ENCODE data around the gene SLC45A2. TPM values are rescaled to one million over a fixed set of nuclear protein-coding genes. Genes with fewer than 3 reads are reported as not detected.

Gene SLC45A2
- total RNA-seq, 2 experiments from 2014 or later: not detected

DNA sequence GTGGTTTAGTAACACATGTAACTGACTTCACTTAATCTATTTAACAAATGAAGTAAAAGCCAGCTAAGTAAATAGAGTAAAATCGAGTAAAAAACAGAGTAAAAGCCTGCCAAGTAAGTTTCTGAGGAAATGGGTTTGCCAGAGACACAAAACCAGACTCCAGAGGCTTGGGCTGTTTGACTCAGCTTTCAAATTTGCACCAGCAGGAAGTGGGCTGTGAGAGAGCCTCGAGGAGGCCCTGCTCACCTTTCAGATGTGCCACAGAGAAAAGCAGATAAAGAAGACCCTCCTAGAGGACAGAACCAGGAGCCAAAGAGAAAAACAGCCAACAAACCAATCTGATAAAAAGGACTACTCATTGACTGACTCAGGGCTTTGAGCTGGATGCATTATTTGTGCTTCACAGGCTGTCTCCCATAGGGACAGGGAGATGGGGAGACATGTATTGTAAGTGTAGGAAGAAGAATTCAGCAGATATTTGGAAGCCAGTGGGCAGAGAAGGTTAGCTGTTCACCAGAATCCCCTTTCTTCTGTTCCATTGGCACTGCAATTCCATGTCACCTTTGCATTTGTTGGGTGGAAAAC, 37.7 kb upstream of the SLC45A2 start:
- no peaks in the 10 kb centered on the region for H3K9me3 ChIP-seq (ENCODE audit: control insufficient read depth in 1 of 2, insufficient read depth in 1 of 2, low read length in 2 of 2)
- no peak overlapping the region for H3K27ac ChIP-seq (ENCODE audit: low read depth in 1 of 2, low read length in 2 of 2)
- peak overlapping the region; percentile 82 for H3K27ac Mint-ChIP-seq
- H3K9me3 Mint-ChIP-seq: no peaks in the 10 kb centered on the region
- POLR2A ChIA-PET: interaction anchor here (1.3 kb wide), 1 partner anchor 14 kb away, joined by 15 read pairs; the partner anchor contains the start of gene AMACR
- ATAC-seq (ENCODE audit: poor library complexity): peak; percentile 46
- H3K36me3 Mint-ChIP-seq (ENCODE audit: low read depth): peaks cover 40% of the 10 kb centered on the region
- H3K27me3 ChIP-seq (ENCODE audit: control insufficient read depth in 1 of 2, insufficient read depth in 2 of 2, low read length in 2 of 2): no peaks in the 10 kb centered on the region
- intact Hi-C loops (cut with DNase I, micrococcal nuclease): no loop called here
- peaks cover 10% of the 10 kb centered on the region for H3K36me3 ChIP-seq (ENCODE audit: insufficient read depth, low read length)
- CTCF ChIA-PET: no interaction called here
- H3K4me3 Mint-ChIP-seq: no peak overlapping the region
- no peak overlapping the region for H3K4me3 ChIP-seq (ENCODE audit: low read length)
- H3K4me1 ChIP-seq (ENCODE audit: insufficient read depth, low read length): peaks cover 7% of the 10 kb centered on the region
- TF ChIP-seq, protein P1, sequence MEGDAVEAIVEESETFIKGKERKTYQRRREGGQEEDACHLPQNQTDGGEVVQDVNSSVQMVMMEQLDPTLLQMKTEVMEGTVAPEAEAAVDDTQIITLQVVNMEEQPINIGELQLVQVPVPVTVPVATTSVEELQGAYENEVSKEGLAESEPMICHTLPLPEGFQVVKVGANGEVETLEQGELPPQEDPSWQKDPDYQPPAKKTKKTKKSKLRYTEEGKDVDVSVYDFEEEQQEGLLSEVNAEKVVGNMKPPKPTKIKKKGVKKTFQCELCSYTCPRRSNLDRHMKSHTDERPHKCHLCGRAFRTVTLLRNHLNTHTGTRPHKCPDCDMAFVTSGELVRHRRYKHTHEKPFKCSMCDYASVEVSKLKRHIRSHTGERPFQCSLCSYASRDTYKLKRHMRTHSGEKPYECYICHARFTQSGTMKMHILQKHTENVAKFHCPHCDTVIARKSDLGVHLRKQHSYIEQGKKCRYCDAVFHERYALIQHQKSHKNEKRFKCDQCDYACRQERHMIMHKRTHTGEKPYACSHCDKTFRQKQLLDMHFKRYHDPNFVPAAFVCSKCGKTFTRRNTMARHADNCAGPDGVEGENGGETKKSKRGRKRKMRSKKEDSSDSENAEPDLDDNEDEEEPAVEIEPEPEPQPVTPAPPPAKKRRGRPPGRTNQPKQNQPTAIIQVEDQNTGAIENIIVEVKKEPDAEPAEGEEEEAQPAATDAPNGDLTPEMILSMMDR (IDR thresholded peaks at IDR 0.05): no peak
- peaks cover 25% of the 10 kb centered on the region for H3K4me1 Mint-ChIP-seq (ENCODE audit: low read depth)
- no peaks in the 10 kb centered on the region for H3K27me3 Mint-ChIP-seq
- DNase-seq: peak in 3 of 14 experiments; percentile 15 to 41 (median 21)

DNA sequence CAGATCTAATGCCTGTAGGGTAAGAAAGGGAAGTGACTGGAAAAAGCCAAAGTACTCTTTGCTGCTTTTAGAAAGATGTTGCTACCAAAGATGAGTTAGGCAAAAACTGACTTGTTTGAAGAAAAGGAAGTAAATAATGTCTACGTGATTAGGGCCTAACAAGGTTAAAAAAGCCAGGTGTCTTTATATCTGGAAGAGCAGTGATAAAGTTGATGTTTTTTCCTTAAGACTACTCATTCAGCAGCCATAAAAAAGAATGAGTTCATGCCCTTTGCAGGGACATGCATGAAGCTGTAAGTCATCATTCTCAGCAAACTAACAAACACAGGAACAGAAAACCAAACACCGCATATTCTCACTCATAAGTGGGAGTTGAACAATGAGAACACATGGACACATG, 36.8 kb upstream of the SLC45A2 start:
- H3K27ac ChIP-seq (ENCODE audit: low read depth in 1 of 2, low read length in 2 of 2): no peak overlapping the region
- peaks cover 10% of the 10 kb centered on the region for H3K36me3 ChIP-seq (ENCODE audit: insufficient read depth, low read length)
- TF ChIP-seq, protein P1 (IDR thresholded peaks at IDR 0.05): no peak
- POLR2A ChIA-PET: interaction anchor here (0.9 to 1.3 kb wide), 2 partner anchors 13 kb away, joined by 6 to 15 read pairs; partner anchors contain the start of gene AMACR
- H3K9me3 ChIP-seq (ENCODE audit: control insufficient read depth in 1 of 2, insufficient read depth in 1 of 2, low read length in 2 of 2): no peaks in the 10 kb centered on the region
- H3K4me3 ChIP-seq (ENCODE audit: low read length): no peak overlapping the region
- no peaks in the 10 kb centered on the region for H3K27me3 Mint-ChIP-seq
- intact Hi-C loops (cut with DNase I, micrococcal nuclease): no loop called here
- no peaks in the 10 kb centered on the region for H3K9me3 Mint-ChIP-seq
- H3K27me3 ChIP-seq (ENCODE audit: control insufficient read depth in 1 of 2, insufficient read depth in 2 of 2, low read length in 2 of 2): no peaks in the 10 kb centered on the region
- H3K36me3 Mint-ChIP-seq (ENCODE audit: low read depth): peaks cover 40% of the 10 kb centered on the region
- peaks cover 25% of the 10 kb centered on the region for H3K4me1 Mint-ChIP-seq (ENCODE audit: low read depth)
- DNase-seq (no peak), ATAC-seq (ENCODE audit: poor library complexity) (no peak)
- peaks cover 7% of the 10 kb centered on the region for H3K4me1 ChIP-seq (ENCODE audit: insufficient read depth, low read length)
- H3K27ac Mint-ChIP-seq: peak overlapping the region; percentile 82
- H3K4me3 Mint-ChIP-seq: no peak overlapping the region
- CTCF ChIA-PET: no interaction called here

DNA sequence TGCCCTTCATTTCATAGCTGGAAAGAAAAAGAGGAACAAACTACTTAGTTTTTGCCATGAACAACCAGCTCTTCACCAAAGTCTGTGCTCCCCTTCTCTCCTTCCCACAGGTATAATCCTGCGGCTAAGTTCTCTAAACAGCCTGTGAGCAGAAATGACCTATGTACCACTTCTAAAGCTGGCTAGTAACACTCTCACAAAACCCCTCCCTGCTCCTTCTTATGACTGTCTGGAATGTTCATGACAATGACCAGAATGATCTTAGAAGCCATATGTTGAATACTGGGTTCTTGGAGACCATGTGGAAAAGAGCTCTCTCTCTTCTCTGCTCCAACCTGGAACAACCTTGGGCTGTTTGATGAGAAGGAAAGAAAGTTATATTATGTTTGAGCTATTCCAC, 36.2 kb upstream of the SLC45A2 start:
- CTCF ChIA-PET: no interaction called here
- ATAC-seq (ENCODE audit: poor library complexity) (no peak), DNase-seq (no peak)
- TF ChIP-seq, protein P1 (IDR thresholded peaks at IDR 0.05): no peak
- Histone ChIP-seq H3K4me3 (ENCODE audit: low read length) (no peak overlapping the region), H3K4me1 (ENCODE audit: insufficient read depth, low read length) (peaks cover 7% of the 10 kb centered on the region), H3K36me3 (ENCODE audit: insufficient read depth, low read length) (peaks cover 10% of the 10 kb centered on the region), H3K27ac (ENCODE audit: low read depth in 1 of 2, low read length in 2 of 2) (no peak overlapping the region), H3K9me3 (ENCODE audit: control insufficient read depth in 1 of 2, insufficient read depth in 1 of 2, low read length in 2 of 2) (no peaks in the 10 kb centered on the region), H3K27me3 (ENCODE audit: control insufficient read depth in 1 of 2, insufficient read depth in 2 of 2, low read length in 2 of 2) (no peaks in the 10 kb centered on the region)
- H3K4me1 Mint-ChIP-seq (ENCODE audit: low read depth): peaks cover 25% of the 10 kb centered on the region
- peak overlapping the region; percentile 82 for H3K27ac Mint-ChIP-seq
- POLR2A ChIA-PET: interaction anchor here (0.9 kb wide), 1 partner anchor 12 kb away, joined by 6 read pairs; the partner anchor contains the start of gene AMACR
- no peaks in the 10 kb centered on the region for H3K9me3 Mint-ChIP-seq
- H3K36me3 Mint-ChIP-seq (ENCODE audit: low read depth): peaks cover 40% of the 10 kb centered on the region
- no peak overlapping the region for H3K4me3 Mint-ChIP-seq
- no peaks in the 10 kb centered on the region for H3K27me3 Mint-ChIP-seq
- intact Hi-C loops (cut with DNase I, micrococcal nuclease): no loop called here
